ENCODE data around the gene KIAA0319L.

DNA sequence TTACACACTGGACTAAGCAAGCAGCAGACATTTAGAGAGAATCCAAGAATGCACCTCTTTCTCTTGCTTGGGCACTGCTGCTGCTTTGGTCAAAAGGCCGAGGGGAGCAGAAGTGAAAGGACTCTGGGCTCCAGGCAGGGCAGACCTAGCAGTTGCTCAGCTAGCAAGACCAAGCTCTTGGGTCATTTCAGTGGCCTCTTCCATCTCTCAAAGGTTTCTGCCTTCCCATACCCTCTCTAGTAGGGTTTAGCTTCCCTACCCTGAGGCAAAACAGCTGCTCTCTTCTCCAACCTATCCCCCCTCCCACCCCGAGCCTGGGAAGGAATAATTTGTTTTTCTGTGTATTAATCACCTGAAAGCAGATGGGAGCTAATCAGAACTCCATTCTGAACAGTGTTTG is 41.7 kb upstream of the KIAA0319L start:
- TF ChIP-seq, protein P1, sequence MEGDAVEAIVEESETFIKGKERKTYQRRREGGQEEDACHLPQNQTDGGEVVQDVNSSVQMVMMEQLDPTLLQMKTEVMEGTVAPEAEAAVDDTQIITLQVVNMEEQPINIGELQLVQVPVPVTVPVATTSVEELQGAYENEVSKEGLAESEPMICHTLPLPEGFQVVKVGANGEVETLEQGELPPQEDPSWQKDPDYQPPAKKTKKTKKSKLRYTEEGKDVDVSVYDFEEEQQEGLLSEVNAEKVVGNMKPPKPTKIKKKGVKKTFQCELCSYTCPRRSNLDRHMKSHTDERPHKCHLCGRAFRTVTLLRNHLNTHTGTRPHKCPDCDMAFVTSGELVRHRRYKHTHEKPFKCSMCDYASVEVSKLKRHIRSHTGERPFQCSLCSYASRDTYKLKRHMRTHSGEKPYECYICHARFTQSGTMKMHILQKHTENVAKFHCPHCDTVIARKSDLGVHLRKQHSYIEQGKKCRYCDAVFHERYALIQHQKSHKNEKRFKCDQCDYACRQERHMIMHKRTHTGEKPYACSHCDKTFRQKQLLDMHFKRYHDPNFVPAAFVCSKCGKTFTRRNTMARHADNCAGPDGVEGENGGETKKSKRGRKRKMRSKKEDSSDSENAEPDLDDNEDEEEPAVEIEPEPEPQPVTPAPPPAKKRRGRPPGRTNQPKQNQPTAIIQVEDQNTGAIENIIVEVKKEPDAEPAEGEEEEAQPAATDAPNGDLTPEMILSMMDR (conservative IDR thresholded peaks at IDR 0.05; ENCODE audit: low read length): no peak
- no peak for TF ChIP-seq EZH2phosphoT487 (IDR thresholded peaks at IDR 0.05; ENCODE audit: borderline replicate concordance, low read depth, low read length)

All from OCI-LY7 (cell line).